OCI-LY7 (cell line): ENCODE data around the gene RNF212. TPM values are rescaled to one million over a fixed set of nuclear protein-coding genes. Genes with fewer than 3 reads are reported as not detected.
A peak's percentile ranks its signal among the peaks of the same experiment; 100 is the strongest.

ENCODE experiments used
- Bru-seq: library from RNA; stranded (reverse); fragments of 400-500 nt; gene quantifications from one replicate; lab custom pipeline; 2021; lab: Mats Ljungman, UMichigan
- BruChase-seq, 2 experiments: library from RNA; stranded (reverse); fragments of 400-500 nt; gene quantifications; one replicate each; lab custom pipeline; 2021; lab: Mats Ljungman, UMichigan
- BruUV-seq: library from RNA; stranded (reverse); fragments of 400-500 nt; replicated peaks from 2 replicates; lab custom pipeline; 2021; lab: Mats Ljungman, UMichigan
- CTCF ChIA-PET: fragments of 300-600 bp; sonication (Branson Sonifier 250); formaldehyde crosslinking; loops from one replicate; lab custom pipeline; 2022; ENCODE audit warnings: antibody characterized with exemption; ENCODE audit not compliant: unreplicated experiment; lab: Charles Lee
- POLR2A ChIA-PET: fragments of 300-600 bp; sonication (Branson Sonifier 250); formaldehyde crosslinking; loops from one replicate; lab custom pipeline; 2022; ENCODE audit warnings: antibody characterized with exemption; lab: Charles Lee
- DNase-seq: peaks from one replicate; pipeline ENCODE4 v3.0.0-alpha.2; 2015; ENCODE audit warnings: low spot score
- H2AFZ ChIP-seq: fragments of 200-600 bp; sonication (generic), shearing (Covaris generic); 2 replicates; pipeline ENCODE4 v1.6.1; 2014; ENCODE audit warnings: mild to moderate bottlenecking, antibody characterized with exemption, low read length, moderate library complexity
- H3K27ac ChIP-seq: fragments of 200-600 bp; sonication (generic); 2 replicates; pipeline ENCODE4 v1.5.1; 2014; ENCODE audit warnings: mixed run types, low read depth, mild to moderate bottlenecking, moderate library complexity, low read length, inconsistent platforms; ENCODE audit not compliant: poor library complexity, severe bottlenecking
- H3K36me3 ChIP-seq: fragments of 200-600 bp; sonication (generic); 2 replicates; pipeline ENCODE4 v1.6.1; 2014; ENCODE audit warnings: mild to moderate bottlenecking, antibody characterized with exemption, low read length, moderate library complexity, mixed read lengths; ENCODE audit not compliant: insufficient read depth
- H3K4me1 ChIP-seq: fragments of 200-600 bp; sonication (generic); 2 replicates; pipeline ENCODE4 v1.5.1; 2014; ENCODE audit warnings: mild to moderate bottlenecking, low read length; ENCODE audit not compliant: insufficient read depth, poor library complexity, severe bottlenecking
- H3K4me2 ChIP-seq: fragments of 200-600 bp; sonication (generic); 2 replicates; pipeline ENCODE4 v1.6.1; 2014; ENCODE audit warnings: mild to moderate bottlenecking, low read length
- H3K4me3 ChIP-seq: fragments of 200-600 bp; sonication (generic); 2 replicates; pipeline ENCODE4 v1.5.1; 2014; ENCODE audit warnings: mild to moderate bottlenecking, low read depth, low read length; ENCODE audit not compliant: poor library complexity, severe bottlenecking
- H3K79me2 ChIP-seq: fragments of 200-600 bp; sonication (generic); 2 replicates; pipeline ENCODE4 v1.6.1; 2016; ENCODE audit warnings: low read depth, mild to moderate bottlenecking, low read length, moderate library complexity, mixed read lengths; ENCODE audit not compliant: insufficient read depth
- H3K9me2 ChIP-seq: fragments of 200-600 bp; sonication (generic); 2 replicates; pipeline ENCODE4 v1.6.1; 2016; ENCODE audit warnings: mild to moderate bottlenecking, low read length, mixed read lengths; ENCODE audit not compliant: insufficient read depth
- H3K9me3 ChIP-seq: fragments of 200-600 bp; sonication (generic); 2 replicates; pipeline ENCODE4 v1.6.1; 2014; ENCODE audit warnings: mild to moderate bottlenecking, mixed run types, low read length, mixed read lengths
- H4K20me1 ChIP-seq: fragments of 200-600 bp; sonication (generic); 2 replicates; pipeline ENCODE4 v1.6.1; 2014; ENCODE audit warnings: mild to moderate bottlenecking, antibody characterized with exemption, low read length, moderate library complexity, mixed read lengths; ENCODE audit not compliant: insufficient read depth
- CTCF ChIP-seq: fragments of 200-600 bp; sonication (generic); conservative IDR thresholded peaks from 2 replicates; pipeline ENCODE4 v1.5.1; 2014; ENCODE audit warnings: mild to moderate bottlenecking, antibody characterized with exemption, low read length, moderate library complexity, mixed read lengths
- EZH2phosphoT487 ChIP-seq: fragments of 200-600 bp; sonication (generic); IDR thresholded peaks from 2 replicates; pipeline ENCODE4 v1.6.1; 2018; ENCODE audit warnings: low read depth, borderline replicate concordance, mild to moderate bottlenecking, mixed run types, antibody characterized with exemption, low read length, moderate library complexity, mixed read lengths
- intact Hi-C: fragments of 100-400 bp; cut with micrococcal nuclease; formaldehyde crosslinking; loops from one replicate; pipeline ENCODE4 v1.10.0; 2022; ENCODE audit not compliant: unreplicated experiment
- long read RNA-seq: library from polyadenylated mRNA; stranded (forward); transcript quantifications from one replicate; pipeline ENCODE4 v2.0.0, GENCODE V29; 2022
- total RNA-seq, 2 experiments: library from RNA; depleted of rRNA in 1 of 2; stranded (reverse); fragments of >200 nt in 1 of 2; shearing (Covaris generic) in 1 of 2; gene quantifications; 2 replicates each; pipeline ENCODE4 v1.2.3, GENCODE V29; 2014 to 2022

Gene RNF212
- not detected in 2 replicates for total RNA-seq (2014; rRNA removed; shearing (Covaris generic))
- not detected in 2 replicates for total RNA-seq (2022)
- percentile 4 among the genes with signal in this experiment for Bru-seq, nascent RNA
- not detected for BruChase-seq, experiment 1, labeled RNA remaining after a 6-hour chase
- BruChase-seq, experiment 2, labeled RNA remaining after a 2-hour chase: percentile 4 among the genes with signal in this experiment
- long read RNA-seq: 0 reads

- intact Hi-C loops: no loop called here
- no peak for DNase-seq
- Histone ChIP-seq H3K4me3 (no peak within 1 kb of the TSS), H3K4me2 (no peak within 1 kb of the TSS), H3K79me2 (no peaks in the 10 kb centered on the region), H3K4me1 (peaks cover 6% of the 10 kb centered on the region), H3K9me2 (no peaks in the 10 kb centered on the region), H4K20me1 (no peaks in the 10 kb centered on the region), H3K27ac (no peak within 1 kb of the TSS), H2AFZ (no peak within 1 kb of the TSS), H3K36me3 (no peaks in the 10 kb centered on the region), H3K9me3 (no peaks in the 10 kb centered on the region)
- CTCF ChIA-PET: no interaction called here
- no TSS peak for BruUV-seq
- POLR2A ChIA-PET: no interaction called here
- no peak for TF ChIP-seq EZH2phosphoT487
Measured at GRCh38 chr4:1113311-1114009, at the start of gene RNF212. Gene RNF212, minus strand, starts transcription at chr4:1113564. Its CDS starts 100 bp downstream, at chr4:1113464.

- no peak overlapping the region for H3K4me3 ChIP-seq
- peaks cover 4% of the 10 kb centered on the region for H3K4me1 ChIP-seq
- H2AFZ ChIP-seq: no peak overlapping the region
- no peaks in the 10 kb centered on the region for H4K20me1 ChIP-seq
- DNase-seq: no peak
- BruUV-seq: no TSS peak
- H3K9me3 ChIP-seq: no peaks in the 10 kb centered on the region; the same call in 1 of the 2 replicates
- TF ChIP-seq CTCF: no peak
- no peak for TF ChIP-seq EZH2phosphoT487
- no peaks in the 10 kb centered on the region for H3K9me2 ChIP-seq
- no peak overlapping the region for H3K27ac ChIP-seq
- no peak overlapping the region for H3K4me2 ChIP-seq
- H3K79me2 ChIP-seq: no peaks in the 10 kb centered on the region
- ChIA-PET POLR2A (no interaction called here), CTCF (no interaction called here)
- H3K36me3 ChIP-seq: no peaks in the 10 kb centered on the region
- intact Hi-C loops: no loop called here
Measured at GRCh38 chr4:1160351-1160750, 47.0 kb upstream of the RNF212 start.

GRCh38 chr4:1156069-1156468 is 42.7 kb upstream of the RNF212 start:
- H3K9me2 ChIP-seq: no peaks in the 10 kb centered on the region
- H3K79me2 ChIP-seq: no peaks in the 10 kb centered on the region
- no peaks in the 10 kb centered on the region; the same call in 1 of the 2 replicates for H3K9me3 ChIP-seq
- intact Hi-C loops: no loop called here
- H2AFZ ChIP-seq: no peak overlapping the region
- POLR2A ChIA-PET: no interaction called here
- CTCF ChIA-PET: no interaction called here
- no peak for DNase-seq
- BruUV-seq: no TSS peak
- H3K36me3 ChIP-seq: no peaks in the 10 kb centered on the region
- no peak overlapping the region for H3K4me2 ChIP-seq
- peaks cover 18% of the 10 kb centered on the region for H3K4me1 ChIP-seq
- no peaks in the 10 kb centered on the region for H4K20me1 ChIP-seq
- TF ChIP-seq CTCF: no peak
- TF ChIP-seq EZH2phosphoT487: no peak
- no peak overlapping the region for H3K4me3 ChIP-seq
- H3K27ac ChIP-seq: no peak overlapping the region
